Skin epidermis (tissue), 12 donors: ENCODE measurements around the gene CBLB.

Experiments
- H3K27ac ChIP-seq, 21 experiments: fragments of 200-600 bp; sonication (generic) in 11 of 21; one replicate each; pipeline ENCODE4 v1.5.0; 2020; ENCODE audit warnings: mild to moderate bottlenecking in 3 of 21, inconsistent platforms in 2 of 21, moderate library complexity in 2 of 21
- H3K4me3 ChIP-seq, 7 experiments: fragments of 200-600 bp; sonication (generic) in 2 of 7; one replicate each; pipeline ENCODE4 v1.5.0; 2020; ENCODE audit warnings: inconsistent platforms in 2 of 7, mild to moderate bottlenecking in 2 of 7, moderate library complexity in 1 of 7

The CBLB gene

GRCh38 chr3:105851176-105851575 lies 17.6 kb downstream of the CBLB start:
- no peak overlapping the region for H3K27ac ChIP-seq
- no peak overlapping the region for H3K4me3 ChIP-seq

GRCh38 chr3:105850593-105850992 lies 18.2 kb downstream of the CBLB start:
- Histone ChIP-seq H3K27ac (no peak overlapping the region), H3K4me3 (no peak overlapping the region)

GRCh38 chr3:105848821-105849220 lies 20.0 kb downstream of the CBLB start:
- H3K27ac ChIP-seq = no peak overlapping the region
- no peak overlapping the region for H3K4me3 ChIP-seq

GRCh38 chr3:105847865-105848264 lies 20.9 kb downstream of the CBLB start:
- no peak overlapping the region for H3K4me3 ChIP-seq
- H3K27ac ChIP-seq = no peak overlapping the region

- Histone ChIP-seq H3K4me3 (no peak overlapping the region), H3K27ac (peak overlapping the region in 2 of 21 experiments; percentile 2 to 29)
Observed at GRCh38 chr3:105847452-105847851, 21.4 kb downstream of the CBLB start.

GRCh38 chr3:105846809-105847208 lies 22.0 kb downstream of the CBLB start:
- Histone ChIP-seq H3K4me3 (no peak overlapping the region), H3K27ac (peak overlapping the region in 3 of 21 experiments; percentile 2 to 29 (median 25))

- no peak overlapping the region for H3K27ac ChIP-seq
- H3K4me3 ChIP-seq = no peak overlapping the region
Observed at GRCh38 chr3:105845488-105845887, 23.3 kb downstream of the CBLB start.

- no peak overlapping the region for H3K4me3 ChIP-seq
- H3K27ac ChIP-seq = no peak overlapping the region
Observed at GRCh38 chr3:105844704-105845103, 24.1 kb downstream of the CBLB start.

- peak overlapping the region in 1 of 21 experiments; percentile 3 for H3K27ac ChIP-seq
Observed at GRCh38 chr3:105843994-105844393, 24.8 kb downstream of the CBLB start.

GRCh38 chr3:105842943-105843342 lies 25.9 kb downstream of the CBLB start:
- Histone ChIP-seq H3K27ac (no peak overlapping the region), H3K4me3 (no peak overlapping the region)

More at GRCh38 chr3:105843994-105844393, 24.8 kb downstream of the CBLB start:
- no peak overlapping the region for H3K4me3 ChIP-seq

- no peak overlapping the region for H3K4me3 ChIP-seq
Observed at GRCh38 chr3:105842449-105842848, 26.4 kb downstream of the CBLB start.

GRCh38 chr3:105837947-105838346 lies 30.9 kb downstream of the CBLB start:
- Histone ChIP-seq H3K4me3 (no peak overlapping the region), H3K27ac (no peak overlapping the region)

More at GRCh38 chr3:105842449-105842848, 26.4 kb downstream of the CBLB start:
- no peak overlapping the region for H3K27ac ChIP-seq

- H3K27ac ChIP-seq = peak overlapping the region in 5 of 21 experiments; percentile 26 to 66 (median 45)
- no peak overlapping the region for H3K4me3 ChIP-seq
Observed at GRCh38 chr3:105837143-105837740, 31.6 kb downstream of the CBLB start.

GRCh38 chr3:105836533-105836932 lies 32.3 kb downstream of the CBLB start:
- Histone ChIP-seq H3K4me3 (no peak overlapping the region), H3K27ac (peak overlapping the region in 5 of 21 experiments; percentile 3 to 66 (median 41))

- Histone ChIP-seq H3K27ac (peak overlapping the region in 3 of 21 experiments; percentile 22 to 66 (median 41)), H3K4me3 (no peak overlapping the region)
Observed at GRCh38 chr3:105835606-105836005, 33.2 kb downstream of the CBLB start.

- H3K27ac ChIP-seq = no peak overlapping the region
Observed at GRCh38 chr3:105834768-105835167, 34.0 kb downstream of the CBLB start.

GRCh38 chr3:105832644-105833043 lies 36.2 kb downstream of the CBLB start:
- H3K27ac ChIP-seq = peak overlapping the region in 4 of 21 experiments; percentile 0 to 38 (median 17)
- no peak overlapping the region for H3K4me3 ChIP-seq

More at GRCh38 chr3:105834768-105835167, 34.0 kb downstream of the CBLB start:
- no peak overlapping the region for H3K4me3 ChIP-seq

- Histone ChIP-seq H3K27ac (peak overlapping the region in 3 of 21 experiments; percentile 0 to 21 (median 5)), H3K4me3 (no peak overlapping the region)
Observed at GRCh38 chr3:105830836-105831235, 38.0 kb downstream of the CBLB start.

- Histone ChIP-seq H3K27ac (peak overlapping the region in 3 of 21 experiments; percentile 0 to 31 (median 5)), H3K4me3 (no peak overlapping the region)
Observed at GRCh38 chr3:105829871-105830622, 38.8 kb downstream of the CBLB start.

- H3K4me3 ChIP-seq = no peak overlapping the region
- H3K27ac ChIP-seq = peak overlapping the region in 2 of 21 experiments; percentile 2 to 45
Observed at GRCh38 chr3:105829229-105829628, 39.6 kb downstream of the CBLB start.

GRCh38 chr3:105828703-105829102 lies 40.1 kb downstream of the CBLB start:
- Histone ChIP-seq H3K4me3 (no peak overlapping the region), H3K27ac (no peak overlapping the region)
